Stimulated activated CD8-positive, alpha-beta memory T cell treated with anti-CD3 and anti-CD28 coated beads, Interleukin-4, amount 100 ng/mL, for 1 hour (primary cell): ENCODE results near the gene LMAN1L.

Source experiments
- DNase-seq, 2 donors: peaks; one replicate each; pipeline ENCODE4 v3.0.0-alpha.2; 2020; ENCODE audit warnings: low read depth in 2 of 2, low spot score in 1 of 2

Gene LMAN1L

GRCh38 chr15:74815121-74815934 lies 2.7 kb downstream of the LMAN1L start:
- no peak for DNase-seq

GRCh38 chr15:74815961-74816360 lies 3.3 kb downstream of the LMAN1L start:
- no peak for DNase-seq

- DNase-seq = no peak
Observed at GRCh38 chr15:74816624-74817369, 4.2 kb downstream of the LMAN1L start.

- DNase-seq = no peak
Observed at GRCh38 chr15:74817370-74817737, 4.7 kb downstream of the LMAN1L start.

- DNase-seq = no peak
Observed at GRCh38 chr15:74820056-74820455, 7.4 kb downstream of the LMAN1L start.

GRCh38 chr15:74821091-74821789 lies 8.6 kb downstream of the LMAN1L start:
- no peak for DNase-seq

GRCh38 chr15:74821790-74822158 lies 9.1 kb downstream of the LMAN1L start:
- DNase-seq = no peak

GRCh38 chr15:74822233-74822632 lies 9.6 kb downstream of the LMAN1L start:
- DNase-seq = no peak

GRCh38 chr15:74823324-74823723 lies 10.7 kb downstream of the LMAN1L start:
- no peak for DNase-seq

GRCh38 chr15:74824976-74825375 lies 12.3 kb downstream of the LMAN1L start:
- DNase-seq = no peak

GRCh38 chr15:74825866-74826265 lies 13.2 kb downstream of the LMAN1L start:
- DNase-seq = no peak

- DNase-seq = no peak
Observed at GRCh38 chr15:74826364-74826819, 13.8 kb downstream of the LMAN1L start, which contains the start of gene CPLX3. Gene CPLX3 (plus strand): TSS chr15:74826627. CDS start chr15:74826704, 77 bp downstream.

- no peak for DNase-seq
Observed at GRCh38 chr15:74826921-74827320, 14.3 kb downstream of the LMAN1L start.

- no peak for DNase-seq
Observed at GRCh38 chr15:74827614-74828013, 15.0 kb downstream of the LMAN1L start.

- DNase-seq = no peak
Observed at GRCh38 chr15:74828835-74829234, 16.2 kb downstream of the LMAN1L start.

- DNase-seq = no peak
Observed at GRCh38 chr15:74829486-74829885, 16.9 kb downstream of the LMAN1L start.

GRCh38 chr15:74829991-74830390 lies 17.4 kb downstream of the LMAN1L start:
- DNase-seq = no peak

- no peak for DNase-seq
Observed at GRCh38 chr15:74830868-74831267, 18.2 kb downstream of the LMAN1L start.

GRCh38 chr15:74831813-74832495 lies 19.3 kb downstream of the LMAN1L start:
- no peak for DNase-seq

GRCh38 chr15:74832826-74833225 lies 20.2 kb downstream of the LMAN1L start:
- DNase-seq = no peak
